BE2C (cell line): ENCODE results near the gene METAP1.
"Not testable (repeated sequence)": the region's sequence is repeated elsewhere in the genome, so short reads cannot be mapped to it uniquely, and the experiment has no call there.

Experiments used
- DNase-seq: peaks from one replicate; pipeline ENCODE4 v3.0.0-alpha.2; 2020
- H3K27me3 ChIP-seq: fragments of 250-450 bp; sonication (Bioruptor Pico); 2 replicates; pipeline ENCODE4 v1.5.1; 2020; ENCODE audit warnings: mild to moderate bottlenecking
- H3K36me3 ChIP-seq: fragments of 250-450 bp; sonication (Bioruptor Pico); 2 replicates; pipeline ENCODE4 v1.5.1; 2020; ENCODE audit warnings: mild to moderate bottlenecking
- H3K4me1 ChIP-seq: fragments of 250-450 bp; sonication (Bioruptor Pico); 2 replicates; pipeline ENCODE4 v1.5.1; 2020
- H3K4me3 ChIP-seq: 2 replicates; pipeline ENCODE4 v1.5.1; 2011; ENCODE audit warnings: low read depth, low read length
- H3K9me3 ChIP-seq: fragments of 250-450 bp; sonication (Bioruptor Pico); 2 replicates; pipeline ENCODE4 v1.5.1; 2020
- CTCF ChIP-seq: IDR thresholded peaks from 2 replicates; pipeline ENCODE4 v1.5.1; 2012; ENCODE audit warnings: mild to moderate bottlenecking, low read depth, low read length

The METAP1 gene

GRCh38 chr4:99102634-99103033 lies 107.1 kb downstream of the METAP1 start:
- TF ChIP-seq CTCF: no peak
- Histone ChIP-seq H3K4me3 (no peak overlapping the region), H3K27me3 (0 out of 2 replicates have a peak, but pooled peaks cover 4% of the 10 kb centered on the region), H3K9me3 (no peaks in the 10 kb centered on the region), H3K36me3 (no peaks in the 10 kb centered on the region), H3K4me1 (no peaks in the 10 kb centered on the region)
- no peak for DNase-seq

GRCh38 chr4:99103166-99103565 lies 107.6 kb downstream of the METAP1 start:
- Histone ChIP-seq H3K4me3 (no peak overlapping the region), H3K27me3 (0 out of 2 replicates have a peak, but pooled peaks cover 4% of the 10 kb centered on the region), H3K9me3 (no peaks in the 10 kb centered on the region), H3K36me3 (no peaks in the 10 kb centered on the region), H3K4me1 (no peaks in the 10 kb centered on the region)
- no peak for TF ChIP-seq CTCF
- no peak for DNase-seq

- H3K4me3 ChIP-seq: no peak overlapping the region
- no peak for DNase-seq
- no peak for TF ChIP-seq CTCF
Observed at GRCh38 chr4:99104153-99104552, 108.6 kb downstream of the METAP1 start.

GRCh38 chr4:99109286-99109685 lies 113.8 kb downstream of the METAP1 start:
- not testable (repeated sequence) for H3K4me3 ChIP-seq, H3K4me1 ChIP-seq, H3K9me3 ChIP-seq, H3K27me3 ChIP-seq, H3K36me3 ChIP-seq, DNase-seq

More at GRCh38 chr4:99104153-99104552, 108.6 kb downstream of the METAP1 start:
- Histone ChIP-seq H3K4me1 (no peaks in the 10 kb centered on the region), H3K36me3 (no peaks in the 10 kb centered on the region), H3K27me3 (0 out of 2 replicates have a peak, but pooled peaks cover 4% of the 10 kb centered on the region), H3K9me3 (no peaks in the 10 kb centered on the region)
